Lung (tissue), 12 donors: ENCODE measurements around the gene STXBP4. TPM values are rescaled to one million over a fixed set of nuclear protein-coding genes. Genes with fewer than 3 reads are reported as not detected.

ENCODE experiments used
- ATAC-seq: fragments of 200-7000 bp; cut with Tn5 transposase; one replicate; pipeline ENCODE4 v1.9.1; 2020; ENCODE audit warnings: moderate number of reproducible peaks; ENCODE audit not compliant: insufficient read depth, low FRiP score
- DNase-seq, 3 donors: peaks; one replicate each; pipeline ENCODE4 v3.0.0-alpha.2; 2013 to 2017
- H3K27ac ChIP-seq, 2 donors: one replicate each; pipeline ENCODE4 v1.5.1; 2013; ENCODE audit warnings: mild to moderate bottlenecking in 2 of 2, moderate library complexity in 2 of 2, control low read depth in 1 of 2, inconsistent platforms in 1 of 2, low read depth in 1 of 2, low read length in 1 of 2
- H3K27me3 ChIP-seq, 3 donors: one replicate each; pipeline ENCODE4 v1.5.1; 2013; ENCODE audit warnings: low read length in 2 of 3; ENCODE audit not compliant: control insufficient read depth in 3 of 3, insufficient read depth in 3 of 3
- H3K36me3 ChIP-seq, 4 donors: one replicate each; pipeline ENCODE4 v1.5.1; 2013; ENCODE audit warnings: low read length in 4 of 4, mild to moderate bottlenecking in 1 of 4, moderate library complexity in 1 of 4; ENCODE audit not compliant: control insufficient read depth in 4 of 4, insufficient read depth in 4 of 4
- H3K4me1 ChIP-seq, 5 donors: one replicate each; pipeline ENCODE4 v1.5.1; 2013; ENCODE audit warnings: low read length in 5 of 5, mild to moderate bottlenecking in 2 of 5, moderate library complexity in 1 of 5; ENCODE audit not compliant: control insufficient read depth in 5 of 5, insufficient read depth in 5 of 5
- H3K4me3 ChIP-seq: one replicate; pipeline ENCODE4 v1.5.1; 2013; ENCODE audit warnings: mild to moderate bottlenecking, control low read depth, moderate library complexity
- H3K9ac ChIP-seq, 2 donors: one replicate each; pipeline ENCODE4 v1.5.1; 2013; ENCODE audit warnings: low read length in 2 of 2, control low read depth in 1 of 2; ENCODE audit not compliant: insufficient read depth in 1 of 2
- H3K9me3 ChIP-seq, 4 donors: one replicate each; pipeline ENCODE4 v1.5.1; 2013; ENCODE audit warnings: low read length in 3 of 4, mild to moderate bottlenecking in 1 of 4, moderate library complexity in 1 of 4; ENCODE audit not compliant: control insufficient read depth in 4 of 4, insufficient read depth in 3 of 4
- CTCF ChIP-seq: IDR thresholded peaks from 2 replicates; pipeline ENCODE4 v1.5.1; 2012; ENCODE audit warnings: mild to moderate bottlenecking; ENCODE audit errors: control extremely low read depth, extremely low read depth
- WGBS, 2 donors: extraction: QIAGEN DNeasy Blood & Tissue Kit; methylation state at CpG; one replicate each; pipeline ENCODE4 v1.1.7; 2013; 5-methylcytosine and 5-hydroxymethylcytosine counted together
- polyA plus RNA-seq, 2 donors: library from polyadenylated mRNA; stranded (reverse); fragments of 200-250 nt; gene quantifications; one replicate each; pipeline ENCODE4 v1.2.1, GENCODE V29; 2013
- total RNA-seq, 2 donors: library from RNA; depleted of rRNA in 1 of 2; stranded (reverse); fragments of >200 nt in 1 of 2; gene quantifications; one replicate each; pipeline ENCODE4 v1.2.1, GENCODE V29; 2014 to 2021
- donor health status: control.
- donor health status: control.
- donor health status: Bipolar disorder and iron deficiency.
- donor health status: healthy.
- donor health status: DM: yes; HTN: yes; CAD: no.

Gene STXBP4
- total and polyA plus RNA-seq, 4 donors = 1.4 to 44.1 (median 7.7) TPM

GRCh38 chr17:54971147-54971546 lies 2.6 kb downstream of the STXBP4 start:
- Histone ChIP-seq H3K36me3 (peaks cover 0 to 5% (median 0%) of the 10 kb centered on the region in 4 donors), H3K27me3 (no peaks in the 10 kb centered on the region), H3K4me3 (no peak overlapping the region), H3K4me1 (peaks cover 2 to 20% (median 11%) of the 10 kb centered on the region in 5 donors), H3K9me3 (no peaks in the 10 kb centered on the region), H3K9ac (no peak overlapping the region), H3K27ac (no peak overlapping the region)
- no peak for ATAC-seq
- no peak for DNase-seq
- no peak for TF ChIP-seq CTCF

- H3K27me3 ChIP-seq = no peaks in the 10 kb centered on the region
- WGBS, 2 donors = 76 to 95% methylated on average over 3 of the region's 3 CpGs
- no peak for TF ChIP-seq CTCF
- H3K9ac ChIP-seq = no peak overlapping the region
- H3K4me3 ChIP-seq = no peak overlapping the region
- no peak overlapping the region for H3K27ac ChIP-seq
- DNase-seq (no peak), ATAC-seq (no peak)
- peaks cover 0 to 5% (median 0%) of the 10 kb centered on the region in 4 donors for H3K36me3 ChIP-seq
- H3K9me3 ChIP-seq = no peaks in the 10 kb centered on the region
- H3K4me1 ChIP-seq = peaks cover 2 to 15% (median 8%) of the 10 kb centered on the region in 5 donors
These were observed 3.3 kb downstream of the STXBP4 start for GRCh38 chr17:54971901-54972300.

GRCh38 chr17:54972406-54973138 lies 4.0 kb downstream of the STXBP4 start:
- Histone ChIP-seq H3K27ac (no peak overlapping the region), H3K9me3 (no peaks in the 10 kb centered on the region), H3K36me3 (peaks cover 0 to 5% (median 0%) of the 10 kb centered on the region in 4 donors), H3K4me3 (no peak overlapping the region), H3K27me3 (no peaks in the 10 kb centered on the region), H3K9ac (no peak overlapping the region), H3K4me1 (peaks cover under 1 to 11% (median 5%) of the 10 kb centered on the region in 5 donors)
- no peak for ATAC-seq
- no peak for TF ChIP-seq CTCF
- WGBS, 2 donors = 78 to 82% methylated on average over 3 of the region's 3 CpGs
- no peak for DNase-seq
